Measurements from ENCODE around the gene GPX4. TPM values are rescaled to one million over a fixed set of nuclear protein-coding genes. Genes with fewer than 3 reads are reported as not detected.

Gene GPX4
- total RNA-seq, 1 donor from 2014 or later = 241 TPM

- Mint-ChIP-seq H3K27me3 (ENCODE audit: insufficient read depth) (no peaks in the 10 kb centered on the region), H3K4me1 (ENCODE audit: low read depth) (peaks cover 26% of the 10 kb centered on the region), H3K4me3 (no peak overlapping the region), H3K9me3 (no peaks in the 10 kb centered on the region), H3K27ac (no peak overlapping the region), H3K36me3 (ENCODE audit: low read depth) (peaks cover 10% of the 10 kb centered on the region)
- no peak for DNase-seq (ENCODE audit: low spot score)
- intact Hi-C loops (cut with micrococcal nuclease) = no loop called here
These were observed 12.1 kb upstream of the GPX4 start for GRCh38 chr19:1091544-1092175.

- H3K27ac Mint-ChIP-seq = peak overlapping the region; percentile 55
These were observed 10.5 kb upstream of the GPX4 start for GRCh38 chr19:1093330-1093729.

GRCh38 chr19:1093811-1094553, 9.8 kb upstream of the GPX4 start:
- H3K4me3 Mint-ChIP-seq = peak overlapping the region; percentile 94
- peak overlapping the region; percentile 84 for H3K27ac Mint-ChIP-seq
- no peaks in the 10 kb centered on the region for H3K27me3 Mint-ChIP-seq (ENCODE audit: insufficient read depth)
- intact Hi-C loops (cut with micrococcal nuclease) = no loop called here
- H3K36me3 Mint-ChIP-seq (ENCODE audit: low read depth) = peaks cover 3% of the 10 kb centered on the region
- DNase-seq (ENCODE audit: low spot score) = no peak
- no peaks in the 10 kb centered on the region for H3K9me3 Mint-ChIP-seq
- H3K4me1 Mint-ChIP-seq (ENCODE audit: low read depth) = peaks cover 30% of the 10 kb centered on the region

More at GRCh38 chr19:1093330-1093729, 10.5 kb upstream of the GPX4 start:
- no peaks in the 10 kb centered on the region for H3K9me3 Mint-ChIP-seq
- H3K4me1 Mint-ChIP-seq (ENCODE audit: low read depth) = peaks cover 23% of the 10 kb centered on the region
- peaks cover 3% of the 10 kb centered on the region for H3K36me3 Mint-ChIP-seq (ENCODE audit: low read depth)
- no peak for DNase-seq (ENCODE audit: low spot score)
- no peaks in the 10 kb centered on the region for H3K27me3 Mint-ChIP-seq (ENCODE audit: insufficient read depth)
- peak overlapping the region; percentile 94 for H3K4me3 Mint-ChIP-seq
- intact Hi-C loops (cut with micrococcal nuclease) = no loop called here

GRCh38 chr19:1094655-1094977, 9.2 kb upstream of the GPX4 start:
- H3K9me3 Mint-ChIP-seq = peaks cover 3% of the 10 kb centered on the region
- H3K4me1 Mint-ChIP-seq (ENCODE audit: low read depth) = peaks cover 36% of the 10 kb centered on the region
- intact Hi-C loops (cut with micrococcal nuclease) = no loop called here
- peaks cover 5% of the 10 kb centered on the region for H3K36me3 Mint-ChIP-seq (ENCODE audit: low read depth)
- DNase-seq (ENCODE audit: low spot score) = no peak
- peak overlapping the region; percentile 84 for H3K27ac Mint-ChIP-seq
- peaks cover 2% of the 10 kb centered on the region for H3K27me3 Mint-ChIP-seq (ENCODE audit: insufficient read depth)
- H3K4me3 Mint-ChIP-seq = peak overlapping the region; percentile 94

DNA sequence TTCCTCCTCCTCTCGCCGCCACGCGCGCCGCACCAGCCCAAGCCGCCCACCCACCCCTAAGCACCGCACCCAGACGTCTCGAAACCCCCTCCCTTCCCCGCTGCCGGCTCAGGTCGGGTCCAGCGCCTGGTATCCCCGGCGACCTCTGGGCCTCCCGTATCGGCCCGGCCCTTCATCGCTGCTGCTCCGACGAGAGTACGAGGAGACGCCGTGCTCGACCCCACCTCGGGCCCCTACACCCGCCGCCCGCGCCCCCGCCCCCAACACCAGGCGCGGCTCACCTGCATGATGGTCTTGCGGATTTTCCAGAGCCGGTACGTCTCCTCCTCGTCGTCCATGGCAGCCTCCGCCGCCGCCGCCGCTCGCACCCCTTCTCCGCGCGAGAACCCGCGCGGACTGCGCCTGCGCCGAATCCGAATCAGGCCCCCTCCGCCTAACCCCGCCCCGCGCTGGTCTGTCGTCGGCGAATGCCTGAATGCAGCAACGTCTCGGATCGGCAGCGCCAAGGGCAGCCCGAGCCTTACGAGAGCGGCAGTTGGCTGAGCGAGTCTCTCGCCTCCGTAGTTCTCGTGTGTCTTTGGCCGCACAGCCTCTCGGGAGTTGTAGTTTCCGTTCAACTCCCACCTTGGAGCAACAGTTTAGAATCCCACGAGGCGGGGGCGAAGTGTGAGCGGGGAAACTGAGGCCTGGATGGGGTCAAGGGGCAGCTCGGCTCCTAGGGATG, 8.7 kb upstream of the GPX4 start, which contains the start of gene POLR2E:
Gene POLR2E, minus strand, starts transcription at position 398 of the 724 bp plus-strand sequence. Its CDS starts 60 bp downstream, at position 338.
- Mint-ChIP-seq H3K9me3 (peaks cover 8% of the 10 kb centered on the region), H3K4me1 (ENCODE audit: low read depth) (peaks cover 41% of the 10 kb centered on the region), H3K4me3 (peak within 1 kb of the TSS; percentile 94), H3K36me3 (ENCODE audit: low read depth) (peaks cover 10% of the 10 kb centered on the region), H3K27me3 (ENCODE audit: insufficient read depth) (peaks cover 2% of the 10 kb centered on the region), H3K27ac (peak within 1 kb of the TSS; percentile 97)
- intact Hi-C loops (cut with micrococcal nuclease) = loop anchor here (1.0 kb wide), 3 partner anchors 8 to 18 kb away; partner anchors contain the start of gene GPX4
- DNase-seq (ENCODE audit: low spot score) = peak; percentile 98

DNA sequence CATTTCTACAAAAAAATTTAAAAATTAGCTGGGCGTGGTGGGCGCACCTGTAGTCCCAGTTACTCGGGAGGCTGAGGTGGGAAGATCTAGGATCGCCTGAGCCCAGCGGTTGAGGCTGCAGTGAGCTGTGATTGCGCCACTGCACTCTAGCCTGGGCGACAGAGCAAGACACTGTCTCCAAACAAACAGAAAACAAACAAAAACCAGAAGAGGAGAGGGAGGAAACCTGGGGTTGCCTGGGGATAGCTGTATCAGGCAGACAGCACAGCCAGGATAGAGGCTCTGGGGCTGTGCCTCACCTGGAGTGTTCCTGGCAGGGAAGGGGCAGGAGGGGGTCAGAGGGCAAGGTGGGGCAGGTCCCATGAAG, 6.0 kb upstream of the GPX4 start:
- intact Hi-C loops (cut with micrococcal nuclease) = no loop called here
- H3K36me3 Mint-ChIP-seq (ENCODE audit: low read depth) = peaks cover 10% of the 10 kb centered on the region
- H3K9me3 Mint-ChIP-seq = peaks cover 8% of the 10 kb centered on the region
- no peak for DNase-seq (ENCODE audit: low spot score)
- H3K4me3 Mint-ChIP-seq = no peak overlapping the region
- peak overlapping the region; percentile 78 for H3K27ac Mint-ChIP-seq
- H3K4me1 Mint-ChIP-seq (ENCODE audit: low read depth) = peaks cover 57% of the 10 kb centered on the region
- H3K27me3 Mint-ChIP-seq (ENCODE audit: insufficient read depth) = peaks cover 2% of the 10 kb centered on the region

- no peak for DNase-seq (ENCODE audit: low spot score)
- Mint-ChIP-seq H3K9me3 (peaks cover 8% of the 10 kb centered on the region), H3K27ac (peak overlapping the region; percentile 78), H3K36me3 (ENCODE audit: low read depth) (peaks cover 9% of the 10 kb centered on the region), H3K4me1 (ENCODE audit: low read depth) (peaks cover 58% of the 10 kb centered on the region), H3K27me3 (ENCODE audit: insufficient read depth) (peaks cover 2% of the 10 kb centered on the region), H3K4me3 (peak overlapping the region; percentile 43)
- intact Hi-C loops (cut with micrococcal nuclease) = loop anchor here (1.0 kb wide), 3 partner anchors 21 to 91 kb away; no protein-coding TSS in a partner anchor
These were observed 5.4 kb upstream of the GPX4 start for GRCh38 chr19:1098177-1099051.

DNA sequence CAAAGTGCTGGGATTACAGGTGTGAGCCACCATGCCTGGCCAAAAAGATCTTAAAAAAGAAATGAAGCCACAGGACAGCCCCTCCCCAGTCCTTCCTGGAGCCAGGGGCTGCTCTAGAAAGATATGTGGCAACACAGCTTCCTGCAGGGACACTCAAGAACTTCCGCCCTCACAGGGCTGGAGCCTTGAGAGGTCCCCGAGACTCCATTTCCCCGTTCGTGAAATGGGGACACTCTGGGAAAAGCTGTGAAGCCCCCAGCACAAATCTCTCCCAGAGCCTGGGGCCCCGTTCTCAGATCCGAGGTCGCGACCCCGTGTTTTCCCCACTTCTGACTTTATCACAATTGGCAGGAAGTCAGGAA, 2.5 kb upstream of the GPX4 start:
- peaks cover 8% of the 10 kb centered on the region for H3K9me3 Mint-ChIP-seq
- H3K4me3 Mint-ChIP-seq = peak overlapping the region; percentile 33
- peaks cover 2% of the 10 kb centered on the region for H3K27me3 Mint-ChIP-seq (ENCODE audit: insufficient read depth)
- H3K27ac Mint-ChIP-seq = peak overlapping the region; percentile 74
- peaks cover 46% of the 10 kb centered on the region for H3K4me1 Mint-ChIP-seq (ENCODE audit: low read depth)
- no peak for DNase-seq (ENCODE audit: low spot score)
- peaks cover 8% of the 10 kb centered on the region for H3K36me3 Mint-ChIP-seq (ENCODE audit: low read depth)
- intact Hi-C loops (cut with micrococcal nuclease) = loop anchor here (5.0 kb wide), 1 partner anchor 34 kb away; the partner anchor contains the start of gene ARHGAP45

DNA sequence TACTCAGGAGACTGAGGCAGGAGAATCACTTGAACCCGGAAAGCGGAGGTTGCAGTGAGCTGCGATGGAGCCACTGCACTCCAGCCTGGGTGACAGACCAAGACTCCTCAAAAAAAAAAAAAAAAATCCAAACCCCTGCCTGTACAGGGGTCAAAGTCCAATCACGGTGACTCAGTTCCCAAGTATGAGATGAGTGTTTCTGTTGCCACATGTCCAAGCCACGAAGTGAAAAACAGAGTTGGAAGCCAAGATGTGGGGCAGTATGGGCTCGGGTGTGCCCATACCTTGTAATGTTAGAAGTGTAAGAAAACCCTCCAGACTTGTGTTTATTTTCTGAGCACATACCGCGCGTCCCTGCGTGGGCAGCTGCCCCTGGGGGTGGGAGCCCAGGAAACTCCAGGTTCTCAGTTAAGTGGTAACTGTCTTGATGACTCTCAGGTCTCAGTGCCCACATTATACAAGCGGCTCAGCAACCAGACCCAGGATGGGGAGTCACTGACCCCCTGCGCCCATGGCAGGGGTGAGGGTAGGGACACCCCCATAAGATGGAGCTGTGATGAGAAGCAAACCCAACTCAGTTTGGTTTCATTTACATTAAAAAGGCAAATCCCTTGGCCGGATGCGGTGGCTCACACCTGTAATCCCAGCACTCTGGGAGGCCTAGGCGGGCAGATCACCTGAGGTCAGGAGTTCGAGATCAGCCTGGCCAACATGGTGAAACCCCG, 1.2 kb upstream of the GPX4 start:
- H3K4me1 Mint-ChIP-seq (ENCODE audit: low read depth) = peaks cover 43% of the 10 kb centered on the region
- peak overlapping the region; percentile 76 for H3K4me3 Mint-ChIP-seq
- DNase-seq (ENCODE audit: low spot score) = peak; percentile 39
- H3K9me3 Mint-ChIP-seq = peaks cover 8% of the 10 kb centered on the region
- H3K27me3 Mint-ChIP-seq (ENCODE audit: insufficient read depth) = peaks cover 2% of the 10 kb centered on the region
- H3K36me3 Mint-ChIP-seq (ENCODE audit: low read depth) = peaks cover 12% of the 10 kb centered on the region
- intact Hi-C loops (cut with micrococcal nuclease) = loop anchor here (1.0 to 5.0 kb wide), 5 partner anchors 7 to 138 kb away; partner anchors contain the start of genes ABCA7, ARHGAP45, ATP5F1D and CNN2
- peak overlapping the region; percentile 90 for H3K27ac Mint-ChIP-seq

DNA sequence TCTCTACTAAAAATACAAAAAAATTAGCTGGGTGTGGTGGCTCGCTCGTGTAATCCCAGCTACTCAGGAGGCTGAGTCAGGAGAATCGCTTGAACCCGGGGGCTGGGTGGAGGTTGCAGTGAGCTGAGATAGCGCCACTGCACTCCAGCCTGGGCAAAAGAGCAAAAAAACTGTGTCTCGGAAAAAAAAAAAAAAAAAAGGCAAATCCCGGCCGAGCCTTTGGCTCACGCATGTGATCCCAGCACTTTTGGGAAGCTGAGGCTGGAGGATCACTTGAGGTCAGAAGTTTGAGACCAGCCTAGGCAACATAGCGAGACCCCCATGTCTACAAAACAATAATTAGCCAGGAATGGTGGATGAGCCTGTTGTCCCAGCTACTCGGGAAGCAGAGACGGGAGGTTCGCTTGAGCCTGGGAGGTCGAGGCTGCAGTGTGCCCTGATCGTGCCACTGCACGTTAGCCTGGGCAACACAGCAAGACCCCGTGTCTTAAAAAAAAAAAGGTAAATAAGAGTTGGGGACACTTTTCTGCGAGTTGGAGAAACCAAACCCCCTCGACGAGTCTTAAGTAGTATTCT, 574 bp upstream of the GPX4 start:
- DNase-seq (ENCODE audit: low spot score) = no peak
- intact Hi-C loops (cut with micrococcal nuclease) = loop anchor here (1.0 to 5.0 kb wide), 5 partner anchors 8 to 138 kb away; partner anchors contain the start of genes ABCA7, ARHGAP45, ATP5F1D and CNN2
- Mint-ChIP-seq H3K9me3 (peaks cover 8% of the 10 kb centered on the region), H3K27ac (peak overlapping the region; percentile 90), H3K4me1 (ENCODE audit: low read depth) (peaks cover 36% of the 10 kb centered on the region), H3K27me3 (ENCODE audit: insufficient read depth) (peaks cover 2% of the 10 kb centered on the region), H3K36me3 (ENCODE audit: low read depth) (peaks cover 12% of the 10 kb centered on the region), H3K4me3 (peak overlapping the region; percentile 76)

GRCh38 chr19:1104311-1105007, 665 bp downstream of the GPX4 start:
- intact Hi-C loops (cut with micrococcal nuclease) = loop anchor here (1.0 to 5.0 kb wide), 3 partner anchors 28 to 83 kb away; partner anchors contain the start of genes ARHGAP45, RNU6-2 and TMEM259
- DNase-seq (ENCODE audit: low spot score) = peak; percentile 71
- Mint-ChIP-seq H3K27ac (peak overlapping the region; percentile 55), H3K36me3 (ENCODE audit: low read depth) (peaks cover 13% of the 10 kb centered on the region), H3K27me3 (ENCODE audit: insufficient read depth) (peaks cover under 1% of the 10 kb centered on the region), H3K9me3 (peaks cover 7% of the 10 kb centered on the region), H3K4me3 (peak overlapping the region; percentile 80), H3K4me1 (ENCODE audit: low read depth) (peaks cover 24% of the 10 kb centered on the region)
